Uterus (tissue), 4 donors: Measurements from ENCODE around the gene MEIOB. TPM values are rescaled to one million over a fixed set of nuclear protein-coding genes. Genes with fewer than 3 reads are reported as not detected.

Experiments
- DNase-seq, 2 donors: peaks; one replicate each; pipeline ENCODE4 v3.0.0-alpha.2; 2019 to 2020
- H3K27ac ChIP-seq, 2 donors: fragments of 200-600 bp; sonication (generic); 1 replicate in 1 of 2; 2 replicates in 1 of 2; pipeline ENCODE4 v1.5.1; 2016 to 2018
- H3K27me3 ChIP-seq, 2 donors: fragments of 200-600 bp; sonication (generic); one replicate each; pipeline ENCODE4 v1.5.1; 2018 to 2019; ENCODE audit warnings: control low read depth in 1 of 2
- H3K36me3 ChIP-seq, 2 donors: fragments of 200-600 bp; sonication (generic); one replicate each; pipeline ENCODE4 v1.5.1; 2019; ENCODE audit warnings: control low read depth in 1 of 2
- H3K4me1 ChIP-seq, 2 donors: fragments of 200-600 bp; sonication (generic); one replicate each; pipeline ENCODE4 v1.5.1; 2018 to 2019; ENCODE audit warnings: control low read depth in 1 of 2
- H3K4me3 ChIP-seq, 2 donors: fragments of 200-600 bp; sonication (generic); 1 replicate in 1 of 2; 2 replicates in 1 of 2; pipeline ENCODE4 v1.5.1; 2018 to 2019; ENCODE audit warnings: mild to moderate bottlenecking in 1 of 2
- H3K9me3 ChIP-seq, 2 donors: fragments of 200-600 bp; sonication (generic); one replicate each; pipeline ENCODE4 v1.5.1; 2019; ENCODE audit warnings: control low read depth in 1 of 2
- POLR2A ChIP-seq, 2 donors: fragments of 450-650 bp; IDR thresholded peaks; one replicate each; pipeline ENCODE4 v1.6.1; 2016; ENCODE audit warnings: antibody characterized with exemption in 2 of 2, mild to moderate bottlenecking in 1 of 2, moderate library complexity in 1 of 2
- intact Hi-C: fragments of 100-400 bp; cut with DNase I; formaldehyde crosslinking; loops from one replicate; pipeline ENCODE4 v1.15.1; 2023; ENCODE audit warnings: low total_unique reads
- total RNA-seq, 4 donors: library from RNA; depleted of rRNA in 3 of 4; stranded (reverse); fragments of >200 nt in 3 of 4; gene quantifications; one replicate each; pipeline versions ENCODE4 v1.1.0 to v1.2.4, GENCODE V29; 2014 to 2023
- TF ChIP-seq, protein P1 (sequence below), 4 experiments: fragments of 200-600 bp in 2 of 4; fragments of 450-650 bp in 2 of 4; sonication (generic) in 2 of 4; IDR thresholded peaks; one replicate each; pipeline ENCODE4 v1.5.1; 2016 to 2019; ENCODE audit warnings: antibody characterized with exemption in 4 of 4, mild to moderate bottlenecking in 2 of 4, moderate library complexity in 1 of 4
- donor health status: DM: yes; HTN: yes; CAD: no.

Gene MEIOB
- total RNA-seq, 4 donors from 2014 or later = 0.48 to 0.76 TPM; not detected in 2

DNA sequence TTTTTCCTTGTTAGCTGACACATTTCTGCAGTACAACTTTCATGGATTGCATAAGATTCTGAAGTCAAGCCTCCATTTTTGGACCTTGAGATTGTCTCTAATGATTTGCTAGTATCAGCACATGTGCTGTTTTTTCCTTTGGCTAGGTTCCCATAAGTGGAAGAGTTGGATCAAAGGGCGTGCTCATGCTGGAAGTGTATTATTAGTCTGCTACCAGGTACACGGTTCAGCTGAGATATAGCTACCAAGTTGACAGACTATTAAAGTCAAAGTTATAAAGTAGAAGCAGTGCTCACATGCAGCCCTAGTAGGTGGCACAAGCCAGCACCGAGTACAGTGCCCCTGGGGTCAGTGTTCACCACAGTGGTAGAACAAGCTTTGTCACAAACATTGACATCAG is 41.8 kb downstream of the MEIOB start:
- H3K9me3 ChIP-seq = no peaks in the 10 kb centered on the region
- H3K27ac ChIP-seq = no peak overlapping the region
- no peaks in the 10 kb centered on the region for H3K36me3 ChIP-seq
- intact Hi-C loops = no loop called here
- H3K4me3 ChIP-seq = no peak overlapping the region
- TF ChIP-seq, protein P1, sequence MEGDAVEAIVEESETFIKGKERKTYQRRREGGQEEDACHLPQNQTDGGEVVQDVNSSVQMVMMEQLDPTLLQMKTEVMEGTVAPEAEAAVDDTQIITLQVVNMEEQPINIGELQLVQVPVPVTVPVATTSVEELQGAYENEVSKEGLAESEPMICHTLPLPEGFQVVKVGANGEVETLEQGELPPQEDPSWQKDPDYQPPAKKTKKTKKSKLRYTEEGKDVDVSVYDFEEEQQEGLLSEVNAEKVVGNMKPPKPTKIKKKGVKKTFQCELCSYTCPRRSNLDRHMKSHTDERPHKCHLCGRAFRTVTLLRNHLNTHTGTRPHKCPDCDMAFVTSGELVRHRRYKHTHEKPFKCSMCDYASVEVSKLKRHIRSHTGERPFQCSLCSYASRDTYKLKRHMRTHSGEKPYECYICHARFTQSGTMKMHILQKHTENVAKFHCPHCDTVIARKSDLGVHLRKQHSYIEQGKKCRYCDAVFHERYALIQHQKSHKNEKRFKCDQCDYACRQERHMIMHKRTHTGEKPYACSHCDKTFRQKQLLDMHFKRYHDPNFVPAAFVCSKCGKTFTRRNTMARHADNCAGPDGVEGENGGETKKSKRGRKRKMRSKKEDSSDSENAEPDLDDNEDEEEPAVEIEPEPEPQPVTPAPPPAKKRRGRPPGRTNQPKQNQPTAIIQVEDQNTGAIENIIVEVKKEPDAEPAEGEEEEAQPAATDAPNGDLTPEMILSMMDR (IDR thresholded peaks at IDR 0.05) = no peak
- no peak for TF ChIP-seq POLR2A (IDR thresholded peaks at IDR 0.05)
- no peaks in the 10 kb centered on the region for H3K27me3 ChIP-seq
- no peak for DNase-seq
- H3K4me1 ChIP-seq = peaks cover 0 to 10% of the 10 kb centered on the region in 2 donors

DNA sequence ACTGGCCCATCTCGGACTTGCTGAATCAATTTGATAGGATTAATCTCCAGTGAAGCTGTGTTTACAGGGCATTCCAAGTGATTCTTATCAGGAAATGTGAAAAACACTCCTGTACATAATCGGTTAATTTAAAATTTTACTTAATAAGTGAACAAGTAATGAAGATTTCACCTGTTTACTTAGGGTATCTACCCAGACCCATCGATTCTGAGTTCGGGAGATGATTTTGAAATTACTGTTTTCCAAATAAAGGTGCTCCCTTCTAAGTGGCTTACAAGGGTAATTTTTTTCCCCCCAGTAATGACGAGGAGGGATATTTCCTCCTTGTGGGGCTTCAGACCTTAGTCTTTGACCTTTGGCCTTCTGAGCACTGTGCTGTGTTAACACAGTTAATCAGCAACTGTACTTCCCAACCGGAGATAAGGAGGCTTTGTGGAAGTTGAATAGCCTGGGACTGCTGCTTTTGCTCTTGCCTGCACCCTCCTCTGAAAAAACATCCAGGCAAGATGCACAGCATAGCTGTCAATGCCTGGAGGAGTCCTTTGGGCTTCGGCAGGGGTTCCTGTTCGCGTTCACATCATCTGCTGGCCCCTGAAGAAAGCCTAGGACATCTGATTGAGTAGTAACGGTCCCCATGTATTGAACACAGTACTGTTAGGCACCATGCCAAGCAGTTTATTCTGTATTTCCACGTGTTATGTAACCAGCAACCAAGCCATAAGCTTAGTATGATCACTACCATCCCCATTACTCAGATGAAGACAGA is 43.1 kb downstream of the MEIOB start:
- no peaks in the 10 kb centered on the region for H3K36me3 ChIP-seq
- DNase-seq = no peak
- no peaks in the 10 kb centered on the region for H3K9me3 ChIP-seq
- no peak for TF ChIP-seq POLR2A (IDR thresholded peaks at IDR 0.05)
- TF ChIP-seq, protein P1 (IDR thresholded peaks at IDR 0.05) = no peak
- no peak overlapping the region for H3K27ac ChIP-seq
- intact Hi-C loops = no loop called here
- H3K4me3 ChIP-seq = no peak overlapping the region
- H3K4me1 ChIP-seq = peaks cover 0 to 12% of the 10 kb centered on the region in 2 donors
- no peaks in the 10 kb centered on the region for H3K27me3 ChIP-seq

DNA sequence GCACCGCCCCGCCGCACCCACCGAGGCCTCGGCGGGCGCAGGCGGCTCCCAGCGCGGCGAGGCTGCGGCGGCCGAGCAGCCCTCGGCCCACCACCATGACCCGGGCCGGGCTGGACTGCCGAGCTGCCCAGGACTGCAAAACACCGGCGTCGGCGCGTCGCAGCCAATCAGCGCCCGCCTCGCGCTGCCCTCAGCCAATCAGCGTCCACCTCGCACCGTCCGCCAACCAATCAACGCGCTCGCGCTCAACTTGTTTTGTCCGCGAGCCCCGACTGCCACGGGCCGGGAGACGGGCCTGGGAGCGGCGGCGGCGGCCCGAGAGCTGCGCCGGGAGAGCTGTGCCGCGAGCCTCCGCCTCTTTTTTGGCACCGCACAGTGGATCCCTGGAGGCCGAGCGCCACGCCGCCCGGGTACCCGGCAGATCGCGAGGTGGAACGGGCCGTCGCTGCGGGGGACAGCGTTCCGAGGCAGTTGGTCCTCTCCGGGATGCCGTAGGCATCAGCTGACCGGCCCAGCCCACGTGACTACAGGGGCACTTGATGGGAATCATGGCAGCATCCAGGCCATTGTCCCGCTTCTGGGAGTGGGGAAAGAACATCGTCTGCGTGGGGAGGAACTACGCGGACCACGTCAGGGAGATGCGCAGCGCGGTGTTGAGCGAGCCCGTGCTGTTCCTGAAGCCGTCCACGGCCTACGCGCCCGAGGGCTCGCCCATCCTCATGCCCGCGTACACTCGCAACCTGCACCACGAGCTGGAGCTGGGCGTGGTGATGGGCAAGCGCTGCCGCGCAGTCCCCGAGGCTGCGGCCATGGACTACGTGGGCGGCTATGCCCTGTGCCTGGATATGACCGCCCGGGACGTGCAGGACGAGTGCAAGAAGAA is 45.0 kb downstream of the MEIOB start, which contains the start of the genes FAHD1 and HAGH:
Gene FAHD1, plus strand, starts transcription at position 516 of the 883 bp plus-strand sequence. Its CDS starts 33 bp downstream, at position 549.
Gene HAGH, minus strand, starts transcription at position 135 of the 883 bp plus-strand sequence. Its CDS starts 38 bp downstream, at position 97.
- TF ChIP-seq, protein P1 (IDR thresholded peaks at IDR 0.05) = peak in 1 of 4 experiments; percentile 28
- peak; percentile 25 to 52 for TF ChIP-seq POLR2A (IDR thresholded peaks at IDR 0.05)
- H3K36me3 ChIP-seq = no peaks in the 10 kb centered on the region
- DNase-seq = peak; percentile 89 to 93
- H3K27me3 ChIP-seq = no peaks in the 10 kb centered on the region
- peak within 1 kb of the TSS; percentile 95 to 96 for H3K4me3 ChIP-seq
- H3K4me1 ChIP-seq = peaks cover 0 to 12% of the 10 kb centered on the region in 2 donors
- H3K27ac ChIP-seq = peak within 1 kb of the TSS; percentile 75 to 81
- intact Hi-C loops = no loop called here
- H3K9me3 ChIP-seq = no peaks in the 10 kb centered on the region

DNA sequence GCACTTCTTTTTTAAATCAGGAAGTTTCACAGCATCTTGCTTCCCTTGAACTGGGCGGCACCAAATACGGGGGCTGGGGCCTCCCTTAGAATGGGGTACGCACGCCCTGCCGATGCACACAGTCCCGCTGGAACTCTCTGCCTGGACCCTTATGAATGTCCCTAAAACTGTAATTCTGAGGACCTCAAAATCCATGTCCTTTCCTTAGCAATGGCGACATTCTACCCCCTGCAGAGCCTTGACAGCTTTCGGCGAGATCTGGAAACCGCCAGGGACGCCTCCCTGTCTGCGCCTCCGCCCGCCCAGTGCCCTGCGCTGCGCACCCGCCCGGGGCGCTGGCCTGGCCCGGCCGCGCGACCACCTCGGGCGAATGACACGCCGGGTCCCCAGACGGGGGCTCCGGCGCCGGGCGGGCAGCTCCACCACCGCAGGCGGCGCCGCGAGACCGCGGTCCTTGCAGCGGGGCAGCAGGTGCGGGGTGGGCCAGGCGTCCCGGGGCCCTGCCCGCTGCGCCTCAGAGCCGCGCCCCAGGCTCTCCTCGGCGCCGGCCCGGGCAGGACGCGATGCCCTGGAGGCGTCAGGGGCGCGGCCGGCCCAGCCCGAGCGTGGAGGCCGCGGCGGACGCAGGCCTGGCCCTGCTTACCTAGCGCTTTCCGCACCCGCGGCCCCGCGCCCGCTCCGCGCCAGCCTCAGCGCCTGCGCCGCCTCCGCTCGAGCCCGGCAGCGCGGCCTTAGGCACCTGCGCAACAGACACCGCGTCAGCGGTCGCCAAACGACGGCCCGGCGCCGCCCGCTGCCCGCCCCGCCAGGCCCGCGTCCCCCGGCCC is 45.9 kb downstream of the MEIOB start:
- intact Hi-C loops = no loop called here
- DNase-seq = no peak
- H3K9me3 ChIP-seq = no peaks in the 10 kb centered on the region
- H3K27me3 ChIP-seq = no peaks in the 10 kb centered on the region
- peak overlapping the region; percentile 95 to 96 for H3K4me3 ChIP-seq
- peaks cover 0 to 12% of the 10 kb centered on the region in 2 donors for H3K4me1 ChIP-seq
- H3K36me3 ChIP-seq = no peaks in the 10 kb centered on the region
- H3K27ac ChIP-seq = peak overlapping the region; percentile 49 to 75
- no peak for TF ChIP-seq POLR2A (IDR thresholded peaks at IDR 0.05)
- TF ChIP-seq, protein P1 (IDR thresholded peaks at IDR 0.05) = peak in 1 of 4 experiments; percentile 7
